Loucy (cell line): ENCODE results near the gene IREB2.

Source experiments
- H2AFZ ChIP-seq: fragments of 200-600 bp; sonication (generic); 2 replicates; pipeline ENCODE4 v1.6.0; 2016; ENCODE audit warnings: antibody characterized with exemption, mild to moderate bottlenecking, low read length, moderate library complexity
- H3F3A ChIP-seq: fragments of 200-600 bp; 2 replicates; pipeline ENCODE4 v1.6.0; 2016; ENCODE audit warnings: antibody characterized with exemption, low read depth, mild to moderate bottlenecking
- H3K27me3 ChIP-seq: fragments of 200-600 bp; sonication (generic); 2 replicates; pipeline ENCODE4 v1.6.1; 2014; ENCODE audit warnings: low read length, mild to moderate bottlenecking; ENCODE audit not compliant: insufficient read depth, poor library complexity, severe bottlenecking
- H3K36me3 ChIP-seq: fragments of 200-600 bp; sonication (generic); 2 replicates; pipeline ENCODE4 v1.6.1; 2016; ENCODE audit warnings: low read length; ENCODE audit not compliant: insufficient read depth
- H3K4me1 ChIP-seq: fragments of 200-600 bp; sonication (generic); 2 replicates; pipeline ENCODE4 v1.5.1; 2014; ENCODE audit warnings: low read length, mild to moderate bottlenecking; ENCODE audit not compliant: insufficient read depth, poor library complexity, severe bottlenecking
- H3K4me2 ChIP-seq: fragments of 200-600 bp; sonication (generic); 2 replicates; pipeline ENCODE4 v1.6.0; 2014; ENCODE audit warnings: antibody characterized with exemption, low read length, low read depth, mild to moderate bottlenecking; ENCODE audit not compliant: poor library complexity, severe bottlenecking
- H3K4me3 ChIP-seq: fragments of 200-600 bp; sonication (generic); 2 replicates; pipeline ENCODE4 v1.5.1; 2014; ENCODE audit warnings: low read length, mild to moderate bottlenecking, mixed read lengths; ENCODE audit not compliant: poor library complexity, severe bottlenecking
- H3K79me2 ChIP-seq: fragments of 200-600 bp; sonication (generic); 2 replicates; pipeline ENCODE4 v1.6.1; 2014; ENCODE audit warnings: low read length; ENCODE audit not compliant: insufficient read depth
- H3K9ac ChIP-seq: fragments of 200-600 bp; sonication (generic); 2 replicates; pipeline ENCODE4 v1.6.0; 2014; ENCODE audit warnings: mild to moderate bottlenecking, low read depth, low read length, moderate library complexity; ENCODE audit not compliant: poor library complexity, severe bottlenecking
- H3K9me2 ChIP-seq: fragments of 200-600 bp; sonication (generic); replicated peaks from 2 replicates; pipeline ENCODE4 v1.6.1; 2016; ENCODE audit warnings: low read depth, low read length, mixed read lengths
- H3K9me3 ChIP-seq: fragments of 200-600 bp; sonication (generic); 2 replicates; pipeline ENCODE4 v1.6.1; 2014; ENCODE audit warnings: mild to moderate bottlenecking, antibody characterized with exemption, low read length, low read depth; ENCODE audit not compliant: insufficient read depth
- H4K20me1 ChIP-seq: fragments of 200-600 bp; sonication (generic); 2 replicates; pipeline ENCODE4 v1.6.0; 2014; ENCODE audit warnings: antibody characterized with exemption, low read length, mild to moderate bottlenecking; ENCODE audit not compliant: insufficient read depth, poor library complexity, severe bottlenecking
- EZH2phosphoT487 ChIP-seq: fragments of 200-600 bp; IDR thresholded peaks from 2 replicates; pipeline ENCODE4 v1.6.1; 2018; ENCODE audit warnings: antibody characterized with exemption, mild to moderate bottlenecking, moderate library complexity, borderline replicate concordance
- TF ChIP-seq, protein P1 (sequence below): fragments of 200-600 bp; sonication (generic); conservative IDR thresholded peaks from 2 replicates; pipeline ENCODE4 v1.5.1; 2014; ENCODE audit warnings: mild to moderate bottlenecking, antibody characterized with exemption, low read length

IREB2 gene

DNA sequence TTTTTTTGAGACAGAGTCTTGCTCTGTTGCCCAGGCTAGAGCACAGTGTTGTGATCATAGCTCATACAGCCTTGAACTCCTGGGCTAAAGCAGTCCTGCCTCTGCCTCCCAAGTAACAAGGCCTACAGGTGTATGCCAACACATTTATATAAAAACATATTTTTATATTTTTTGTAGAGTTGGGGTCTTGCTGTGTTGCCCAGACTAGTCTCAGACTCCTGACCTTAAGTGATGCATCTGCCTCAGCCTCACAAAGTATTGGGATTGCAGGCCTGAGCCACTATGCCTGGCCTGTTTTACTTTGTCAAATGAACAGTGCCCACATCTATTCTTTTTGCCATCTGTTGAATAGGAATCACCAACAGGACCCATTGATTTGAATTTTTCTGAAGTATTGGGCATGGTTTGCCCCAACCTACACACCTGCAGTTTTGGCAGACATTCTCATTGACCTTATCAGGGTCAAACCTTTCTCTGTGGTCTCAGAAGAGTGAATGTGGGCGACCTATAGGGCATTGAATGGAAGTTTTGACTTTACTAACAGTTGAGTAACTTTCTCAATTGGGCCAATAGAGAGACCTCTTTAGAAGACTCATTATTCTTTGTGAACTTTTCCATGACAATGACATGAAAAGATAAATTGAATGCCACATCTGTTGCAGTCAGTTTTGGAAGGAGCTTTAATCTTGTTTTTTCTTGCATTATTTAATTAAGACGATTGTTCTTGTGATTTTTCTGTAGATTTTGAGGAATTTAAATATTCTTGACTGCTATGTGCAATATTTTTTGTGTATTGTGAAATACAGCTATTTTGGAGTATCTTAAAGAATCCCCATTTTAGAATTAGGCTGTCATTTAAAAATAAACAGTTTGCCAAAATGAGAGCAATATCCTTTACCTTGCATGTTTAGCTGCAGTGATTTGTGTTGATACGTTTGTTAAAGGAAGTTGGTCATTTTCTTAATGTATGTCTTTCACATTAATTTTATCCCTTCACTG, 2.7 kb downstream of the IREB2 start:
- Histone ChIP-seq H3K9me3 (no peaks in the 10 kb centered on the region), H3K79me2 (peaks cover 76% of the 10 kb centered on the region), H3K9me2 (no peaks in the 10 kb centered on the region), H3F3A (no peaks in the 10 kb centered on the region), H3K9ac (peak overlapping the region; percentile 97), H2AFZ (no peak overlapping the region), H3K4me1 (peaks cover 44% of the 10 kb centered on the region), H3K27me3 (peaks cover 4% of the 10 kb centered on the region), H3K36me3 (peaks cover 20% of the 10 kb centered on the region; the same call in 1 of the 2 replicates), H4K20me1 (peaks cover 71% of the 10 kb centered on the region), H3K4me2 (peak overlapping the region; percentile 85), H3K4me3 (peak overlapping the region; percentile 92)
- no peak for TF ChIP-seq EZH2phosphoT487
- TF ChIP-seq, protein P1, sequence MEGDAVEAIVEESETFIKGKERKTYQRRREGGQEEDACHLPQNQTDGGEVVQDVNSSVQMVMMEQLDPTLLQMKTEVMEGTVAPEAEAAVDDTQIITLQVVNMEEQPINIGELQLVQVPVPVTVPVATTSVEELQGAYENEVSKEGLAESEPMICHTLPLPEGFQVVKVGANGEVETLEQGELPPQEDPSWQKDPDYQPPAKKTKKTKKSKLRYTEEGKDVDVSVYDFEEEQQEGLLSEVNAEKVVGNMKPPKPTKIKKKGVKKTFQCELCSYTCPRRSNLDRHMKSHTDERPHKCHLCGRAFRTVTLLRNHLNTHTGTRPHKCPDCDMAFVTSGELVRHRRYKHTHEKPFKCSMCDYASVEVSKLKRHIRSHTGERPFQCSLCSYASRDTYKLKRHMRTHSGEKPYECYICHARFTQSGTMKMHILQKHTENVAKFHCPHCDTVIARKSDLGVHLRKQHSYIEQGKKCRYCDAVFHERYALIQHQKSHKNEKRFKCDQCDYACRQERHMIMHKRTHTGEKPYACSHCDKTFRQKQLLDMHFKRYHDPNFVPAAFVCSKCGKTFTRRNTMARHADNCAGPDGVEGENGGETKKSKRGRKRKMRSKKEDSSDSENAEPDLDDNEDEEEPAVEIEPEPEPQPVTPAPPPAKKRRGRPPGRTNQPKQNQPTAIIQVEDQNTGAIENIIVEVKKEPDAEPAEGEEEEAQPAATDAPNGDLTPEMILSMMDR: no peak

DNA sequence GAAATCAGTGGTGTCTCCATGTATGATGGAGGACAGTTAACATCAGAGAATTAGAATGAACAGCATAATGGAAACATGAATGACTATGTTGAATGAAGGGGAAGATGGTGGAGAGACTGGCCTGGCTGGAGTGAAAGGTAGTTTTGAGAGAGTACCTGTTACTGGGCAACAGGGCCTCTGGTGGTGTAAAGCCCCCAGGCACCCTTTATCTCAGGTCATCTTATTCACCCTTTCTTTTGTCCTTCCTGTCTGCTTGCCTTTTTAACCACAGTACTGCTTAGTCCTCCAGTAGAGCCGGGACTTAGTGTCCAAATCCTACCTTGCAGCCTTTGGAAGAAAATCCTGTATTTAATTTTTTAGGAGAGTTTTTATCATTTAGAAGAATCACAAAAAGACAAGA, 6.2 kb downstream of the IREB2 start:
- H4K20me1 ChIP-seq: peaks cover 84% of the 10 kb centered on the region
- no peak for TF ChIP-seq EZH2phosphoT487
- TF ChIP-seq, protein P1: no peak
- peaks cover 47% of the 10 kb centered on the region for H3K4me1 ChIP-seq
- peak overlapping the region; percentile 49 for H3K4me3 ChIP-seq
- H3K9me2 ChIP-seq: no peaks in the 10 kb centered on the region
- no peaks in the 10 kb centered on the region for H3F3A ChIP-seq
- H3K36me3 ChIP-seq: peaks cover 37% of the 10 kb centered on the region; the same call in 1 of the 2 replicates
- H3K4me2 ChIP-seq: peak overlapping the region; percentile 85
- H3K79me2 ChIP-seq: peaks cover 100% of the 10 kb centered on the region
- no peaks in the 10 kb centered on the region for H3K9me3 ChIP-seq
- H3K9ac ChIP-seq: peak overlapping the region; percentile 12
- H2AFZ ChIP-seq: no peak overlapping the region
- no peaks in the 10 kb centered on the region for H3K27me3 ChIP-seq

DNA sequence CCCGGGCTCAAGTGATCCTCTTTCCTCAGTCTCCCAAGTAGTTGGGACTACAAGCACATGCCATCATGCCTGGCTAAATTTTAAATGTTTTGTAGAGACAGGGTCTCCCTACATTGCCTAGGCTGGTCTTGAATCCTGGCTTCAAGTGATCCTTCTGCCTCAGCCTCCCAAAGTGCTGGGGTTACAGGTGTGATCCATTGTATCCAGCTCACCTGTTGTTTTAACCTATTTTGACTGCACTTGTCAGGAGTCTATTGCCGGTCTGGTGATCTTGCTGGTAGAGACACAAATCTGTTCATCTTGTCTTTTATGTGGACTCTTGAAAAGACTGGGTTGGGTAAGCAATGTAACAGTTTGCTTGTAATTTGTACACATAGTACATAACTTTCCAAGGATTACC, 7.9 kb downstream of the IREB2 start:
- peaks cover 100% of the 10 kb centered on the region for H3K79me2 ChIP-seq
- no peaks in the 10 kb centered on the region for H3K9me3 ChIP-seq
- no peak overlapping the region for H3K4me2 ChIP-seq
- no peak overlapping the region for H2AFZ ChIP-seq
- peaks cover 37% of the 10 kb centered on the region; the same call in 1 of the 2 replicates for H3K36me3 ChIP-seq
- no peaks in the 10 kb centered on the region for H3F3A ChIP-seq
- no peaks in the 10 kb centered on the region for H3K27me3 ChIP-seq
- no peak overlapping the region for H3K4me3 ChIP-seq
- H3K9ac ChIP-seq: no peak overlapping the region
- H3K4me1 ChIP-seq: peaks cover 33% of the 10 kb centered on the region
- no peak for TF ChIP-seq EZH2phosphoT487
- TF ChIP-seq, protein P1: no peak
- peaks cover 84% of the 10 kb centered on the region for H4K20me1 ChIP-seq
- H3K9me2 ChIP-seq: no peaks in the 10 kb centered on the region
